ENCODE data around the gene EXD3.

- TF ChIP-seq, protein P1, sequence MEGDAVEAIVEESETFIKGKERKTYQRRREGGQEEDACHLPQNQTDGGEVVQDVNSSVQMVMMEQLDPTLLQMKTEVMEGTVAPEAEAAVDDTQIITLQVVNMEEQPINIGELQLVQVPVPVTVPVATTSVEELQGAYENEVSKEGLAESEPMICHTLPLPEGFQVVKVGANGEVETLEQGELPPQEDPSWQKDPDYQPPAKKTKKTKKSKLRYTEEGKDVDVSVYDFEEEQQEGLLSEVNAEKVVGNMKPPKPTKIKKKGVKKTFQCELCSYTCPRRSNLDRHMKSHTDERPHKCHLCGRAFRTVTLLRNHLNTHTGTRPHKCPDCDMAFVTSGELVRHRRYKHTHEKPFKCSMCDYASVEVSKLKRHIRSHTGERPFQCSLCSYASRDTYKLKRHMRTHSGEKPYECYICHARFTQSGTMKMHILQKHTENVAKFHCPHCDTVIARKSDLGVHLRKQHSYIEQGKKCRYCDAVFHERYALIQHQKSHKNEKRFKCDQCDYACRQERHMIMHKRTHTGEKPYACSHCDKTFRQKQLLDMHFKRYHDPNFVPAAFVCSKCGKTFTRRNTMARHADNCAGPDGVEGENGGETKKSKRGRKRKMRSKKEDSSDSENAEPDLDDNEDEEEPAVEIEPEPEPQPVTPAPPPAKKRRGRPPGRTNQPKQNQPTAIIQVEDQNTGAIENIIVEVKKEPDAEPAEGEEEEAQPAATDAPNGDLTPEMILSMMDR (IDR thresholded peaks at IDR 0.05), result no peak
- TF ChIP-seq POLR2AphosphoS5 (IDR thresholded peaks at IDR 0.05) (no peak), POLR2A (IDR thresholded peaks at IDR 0.05) (no peak)
These were observed 26.7 kb downstream of the EXD3 start for GRCh38 chr9:137396227-137396626.

Measured in sigmoid colon (tissue), 4 donors.